ENCODE results near the gene HNRNPM.

Gene HNRNPM

GRCh38 chr19:8537099-8537498 lies 92.3 kb downstream of the HNRNPM start:
- TF ChIP-seq, protein P1, sequence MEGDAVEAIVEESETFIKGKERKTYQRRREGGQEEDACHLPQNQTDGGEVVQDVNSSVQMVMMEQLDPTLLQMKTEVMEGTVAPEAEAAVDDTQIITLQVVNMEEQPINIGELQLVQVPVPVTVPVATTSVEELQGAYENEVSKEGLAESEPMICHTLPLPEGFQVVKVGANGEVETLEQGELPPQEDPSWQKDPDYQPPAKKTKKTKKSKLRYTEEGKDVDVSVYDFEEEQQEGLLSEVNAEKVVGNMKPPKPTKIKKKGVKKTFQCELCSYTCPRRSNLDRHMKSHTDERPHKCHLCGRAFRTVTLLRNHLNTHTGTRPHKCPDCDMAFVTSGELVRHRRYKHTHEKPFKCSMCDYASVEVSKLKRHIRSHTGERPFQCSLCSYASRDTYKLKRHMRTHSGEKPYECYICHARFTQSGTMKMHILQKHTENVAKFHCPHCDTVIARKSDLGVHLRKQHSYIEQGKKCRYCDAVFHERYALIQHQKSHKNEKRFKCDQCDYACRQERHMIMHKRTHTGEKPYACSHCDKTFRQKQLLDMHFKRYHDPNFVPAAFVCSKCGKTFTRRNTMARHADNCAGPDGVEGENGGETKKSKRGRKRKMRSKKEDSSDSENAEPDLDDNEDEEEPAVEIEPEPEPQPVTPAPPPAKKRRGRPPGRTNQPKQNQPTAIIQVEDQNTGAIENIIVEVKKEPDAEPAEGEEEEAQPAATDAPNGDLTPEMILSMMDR (IDR thresholded peaks at IDR 0.05; ENCODE audit: control insufficient read depth, insufficient read depth, low read depth, low read length, missing control alignments) = no peak
- no peak for DNase-seq (ENCODE audit: low read depth)
- H3K4me3 ChIP-seq (ENCODE audit: control insufficient read depth, low read depth, low read length) = no peak overlapping the region
